ENCODE data around the gene ERN1.

DNA sequence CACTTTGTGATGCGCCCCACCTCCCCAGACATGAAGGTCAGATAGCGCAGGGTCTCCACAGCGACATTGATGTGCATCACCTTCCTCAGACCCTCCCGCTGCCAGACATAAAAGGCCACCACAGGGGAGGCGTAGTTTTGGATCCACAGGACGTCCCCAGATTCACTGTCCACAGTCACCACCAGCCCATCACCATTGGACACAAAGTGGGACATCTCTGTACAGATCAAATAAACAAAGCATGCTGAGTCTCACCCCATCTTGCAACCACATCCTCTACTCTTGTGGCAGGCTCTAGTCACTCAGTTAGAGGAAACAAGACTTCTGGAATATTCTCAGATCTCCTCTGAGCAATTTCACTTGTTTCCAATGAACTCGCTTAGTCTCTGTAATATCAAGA, 63.2 kb downstream of the ERN1 start:
- TF ChIP-seq SMC3 (conservative IDR thresholded peaks at IDR 0.05; ENCODE audit: poor library complexity) = no peak
- no peak for TF ChIP-seq TAF1 (IDR thresholded peaks at IDR 0.05; ENCODE audit: low read depth)
- TF ChIP-seq, protein P1, sequence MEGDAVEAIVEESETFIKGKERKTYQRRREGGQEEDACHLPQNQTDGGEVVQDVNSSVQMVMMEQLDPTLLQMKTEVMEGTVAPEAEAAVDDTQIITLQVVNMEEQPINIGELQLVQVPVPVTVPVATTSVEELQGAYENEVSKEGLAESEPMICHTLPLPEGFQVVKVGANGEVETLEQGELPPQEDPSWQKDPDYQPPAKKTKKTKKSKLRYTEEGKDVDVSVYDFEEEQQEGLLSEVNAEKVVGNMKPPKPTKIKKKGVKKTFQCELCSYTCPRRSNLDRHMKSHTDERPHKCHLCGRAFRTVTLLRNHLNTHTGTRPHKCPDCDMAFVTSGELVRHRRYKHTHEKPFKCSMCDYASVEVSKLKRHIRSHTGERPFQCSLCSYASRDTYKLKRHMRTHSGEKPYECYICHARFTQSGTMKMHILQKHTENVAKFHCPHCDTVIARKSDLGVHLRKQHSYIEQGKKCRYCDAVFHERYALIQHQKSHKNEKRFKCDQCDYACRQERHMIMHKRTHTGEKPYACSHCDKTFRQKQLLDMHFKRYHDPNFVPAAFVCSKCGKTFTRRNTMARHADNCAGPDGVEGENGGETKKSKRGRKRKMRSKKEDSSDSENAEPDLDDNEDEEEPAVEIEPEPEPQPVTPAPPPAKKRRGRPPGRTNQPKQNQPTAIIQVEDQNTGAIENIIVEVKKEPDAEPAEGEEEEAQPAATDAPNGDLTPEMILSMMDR (IDR thresholded peaks at IDR 0.05; ENCODE audit: poor library complexity, severe bottlenecking) = no peak

Data from neural cell (in vitro differentiated cells).